Activated CD8-positive, alpha-beta memory T cell treated with anti-CD3 and anti-CD28 coated beads for 1 hour (primary cell): Measurements from ENCODE around the gene KIF20B.

ENCODE experiments used
- DNase-seq, 2 donors: peaks; one replicate each; pipeline ENCODE4 v3.0.0-alpha.2; 2020; ENCODE audit warnings: low read depth in 1 of 2; ENCODE audit errors: extremely low read depth in 1 of 2

The KIF20B gene, protein sequence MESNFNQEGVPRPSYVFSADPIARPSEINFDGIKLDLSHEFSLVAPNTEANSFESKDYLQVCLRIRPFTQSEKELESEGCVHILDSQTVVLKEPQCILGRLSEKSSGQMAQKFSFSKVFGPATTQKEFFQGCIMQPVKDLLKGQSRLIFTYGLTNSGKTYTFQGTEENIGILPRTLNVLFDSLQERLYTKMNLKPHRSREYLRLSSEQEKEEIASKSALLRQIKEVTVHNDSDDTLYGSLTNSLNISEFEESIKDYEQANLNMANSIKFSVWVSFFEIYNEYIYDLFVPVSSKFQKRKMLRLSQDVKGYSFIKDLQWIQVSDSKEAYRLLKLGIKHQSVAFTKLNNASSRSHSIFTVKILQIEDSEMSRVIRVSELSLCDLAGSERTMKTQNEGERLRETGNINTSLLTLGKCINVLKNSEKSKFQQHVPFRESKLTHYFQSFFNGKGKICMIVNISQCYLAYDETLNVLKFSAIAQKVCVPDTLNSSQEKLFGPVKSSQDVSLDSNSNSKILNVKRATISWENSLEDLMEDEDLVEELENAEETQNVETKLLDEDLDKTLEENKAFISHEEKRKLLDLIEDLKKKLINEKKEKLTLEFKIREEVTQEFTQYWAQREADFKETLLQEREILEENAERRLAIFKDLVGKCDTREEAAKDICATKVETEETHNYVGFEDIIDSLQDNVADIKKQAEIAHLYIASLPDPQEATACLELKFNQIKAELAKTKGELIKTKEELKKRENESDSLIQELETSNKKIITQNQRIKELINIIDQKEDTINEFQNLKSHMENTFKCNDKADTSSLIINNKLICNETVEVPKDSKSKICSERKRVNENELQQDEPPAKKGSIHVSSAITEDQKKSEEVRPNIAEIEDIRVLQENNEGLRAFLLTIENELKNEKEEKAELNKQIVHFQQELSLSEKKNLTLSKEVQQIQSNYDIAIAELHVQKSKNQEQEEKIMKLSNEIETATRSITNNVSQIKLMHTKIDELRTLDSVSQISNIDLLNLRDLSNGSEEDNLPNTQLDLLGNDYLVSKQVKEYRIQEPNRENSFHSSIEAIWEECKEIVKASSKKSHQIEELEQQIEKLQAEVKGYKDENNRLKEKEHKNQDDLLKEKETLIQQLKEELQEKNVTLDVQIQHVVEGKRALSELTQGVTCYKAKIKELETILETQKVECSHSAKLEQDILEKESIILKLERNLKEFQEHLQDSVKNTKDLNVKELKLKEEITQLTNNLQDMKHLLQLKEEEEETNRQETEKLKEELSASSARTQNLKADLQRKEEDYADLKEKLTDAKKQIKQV (N-terminal part only)

DNA sequence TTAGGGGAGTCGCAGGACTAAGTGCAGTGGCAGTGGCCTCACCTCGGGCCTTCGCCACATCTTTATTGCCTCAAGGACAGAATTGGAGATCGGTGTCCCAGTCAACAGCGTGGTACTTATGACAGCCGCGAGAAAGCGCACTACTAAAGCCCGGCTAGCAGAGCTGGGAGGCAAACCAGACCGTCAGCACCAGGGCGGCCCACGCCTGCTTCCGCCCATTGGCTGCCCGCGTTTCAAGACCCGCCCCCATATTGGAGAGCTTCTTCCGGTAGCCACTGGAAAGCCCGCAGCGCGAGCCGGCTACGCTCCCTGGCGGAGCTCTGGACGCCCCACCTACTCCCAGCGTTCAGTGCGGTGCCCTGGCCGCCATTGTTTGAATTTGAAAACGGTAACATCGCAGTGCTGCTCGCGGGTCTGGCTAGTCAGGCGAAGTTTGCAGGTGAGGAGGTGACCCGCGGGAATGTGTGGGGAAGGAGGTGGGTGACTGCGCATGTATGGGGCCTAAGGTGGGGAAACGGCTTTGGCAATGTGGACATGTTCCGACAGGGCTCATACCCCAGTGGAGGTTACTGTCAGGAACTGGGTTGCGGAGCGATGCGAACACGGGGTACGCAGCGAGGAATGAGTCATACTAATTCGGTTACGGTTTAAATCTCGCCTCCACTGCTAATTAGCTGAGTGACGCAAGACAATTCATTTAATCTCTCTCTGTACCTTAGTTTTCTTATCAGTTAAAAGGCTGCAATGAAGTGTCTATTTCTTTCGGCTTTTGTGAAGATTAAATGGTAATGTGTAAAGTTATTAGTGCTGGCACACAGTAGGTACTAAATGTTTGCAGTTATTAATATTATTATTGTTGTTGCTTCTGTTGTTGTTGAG, at the start of gene KIF20B:
KIF20B (plus strand) TSS at position 349 of the 879 bp plus-strand sequence. CDS start 3,705 bp downstream, outside the sequence.
- peak; percentile 83 to 88 for DNase-seq

DNA sequence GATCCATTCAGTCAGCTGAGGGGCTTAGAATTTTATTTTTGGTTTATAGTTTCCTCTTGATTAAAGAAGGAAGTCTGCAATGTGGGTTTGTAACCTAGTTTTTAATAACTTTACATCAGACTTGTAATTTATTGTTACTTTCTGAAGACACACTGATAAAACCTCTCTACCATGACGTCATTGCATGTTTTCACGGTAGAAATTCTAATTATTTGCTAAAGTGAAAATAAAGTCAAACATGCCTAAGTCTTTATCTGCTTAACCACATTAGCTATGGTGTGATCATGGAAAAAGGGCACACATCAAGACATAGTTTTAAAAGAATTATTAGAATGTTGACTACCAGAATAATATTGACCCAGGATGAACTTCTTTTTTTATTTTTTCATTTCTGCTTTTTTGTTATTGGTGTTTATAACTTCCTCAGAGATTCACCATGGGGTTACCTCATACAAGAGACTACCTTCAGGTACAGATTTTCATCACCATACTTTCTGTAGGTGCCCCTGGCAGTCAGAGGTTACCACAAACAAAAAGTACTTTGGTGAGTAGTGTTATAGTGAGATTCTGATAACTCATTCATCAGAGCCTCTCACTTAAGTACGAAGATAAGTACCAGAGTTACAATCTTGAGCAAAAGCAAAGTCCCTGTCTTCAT, 49.3 kb upstream of the KIF20B start:
- no peak for DNase-seq

DNA sequence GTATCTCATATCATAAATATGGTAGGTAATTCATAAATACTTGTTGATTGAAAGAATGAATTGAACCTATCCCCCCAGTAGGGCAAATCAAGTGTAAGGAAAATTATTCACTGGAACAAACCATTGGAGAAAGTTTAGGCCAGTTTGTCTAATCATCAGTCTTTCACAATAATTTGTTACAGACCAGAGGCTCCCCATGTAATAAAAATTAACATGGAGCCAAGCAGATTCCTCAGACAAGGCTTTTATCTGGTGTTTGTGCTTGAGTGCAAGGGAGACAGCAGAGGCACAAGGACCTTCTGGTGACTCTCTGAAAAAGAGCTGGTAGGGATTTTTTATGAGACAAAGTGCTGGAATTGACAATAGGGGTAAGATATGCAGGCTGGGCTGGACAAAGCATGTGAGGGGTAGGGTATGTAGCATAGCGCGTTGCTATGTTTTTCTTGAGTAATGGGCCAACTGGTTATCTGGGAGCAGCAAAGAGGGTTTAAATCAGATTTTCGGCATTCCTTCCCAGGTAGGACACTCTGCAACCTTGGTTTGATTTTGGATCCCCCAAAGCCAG, 48.5 kb upstream of the KIF20B start:
- DNase-seq: no peak

DNA sequence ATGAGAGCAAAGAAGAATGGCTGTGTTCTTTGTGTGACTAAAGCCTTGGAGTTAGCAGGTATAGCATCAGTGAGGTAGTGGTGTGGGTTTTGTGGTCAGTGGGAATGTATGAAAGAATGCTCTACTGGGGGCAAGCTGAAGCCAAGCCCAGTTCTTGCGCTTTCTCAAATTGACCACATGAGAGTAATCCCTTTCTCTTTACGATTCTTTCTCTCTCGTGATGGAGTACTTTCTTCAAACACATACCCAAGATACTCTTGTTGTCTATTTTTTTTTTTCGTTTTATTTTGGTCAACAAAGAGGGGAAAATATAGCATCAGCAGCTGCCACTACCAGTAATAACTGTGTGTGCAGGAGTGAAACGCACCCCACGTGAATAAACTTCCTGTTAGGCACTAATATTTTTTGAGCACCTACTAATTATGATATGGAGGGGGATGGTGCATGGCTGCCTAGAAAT, 48.0 kb upstream of the KIF20B start:
- DNase-seq: no peak

DNA sequence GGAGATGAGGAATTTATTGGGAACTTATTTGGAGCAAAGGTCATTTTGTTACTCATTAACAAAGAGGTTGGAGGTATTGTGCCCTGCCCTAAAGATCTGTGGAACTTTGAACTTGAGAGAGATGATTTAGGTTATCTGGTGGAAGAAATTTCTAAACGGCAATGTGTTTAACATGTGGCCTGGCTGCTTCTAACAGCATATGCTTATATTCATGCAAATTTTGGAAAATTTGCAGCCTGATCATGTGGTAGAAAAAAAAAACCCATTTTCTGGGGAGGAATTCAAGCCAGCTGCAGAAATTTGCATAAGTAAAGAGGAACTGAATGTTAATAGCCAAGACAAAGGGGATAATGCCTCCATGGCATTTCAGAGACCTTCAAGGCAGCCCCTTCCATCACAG, 45.7 kb upstream of the KIF20B start:
- no peak for DNase-seq

DNA sequence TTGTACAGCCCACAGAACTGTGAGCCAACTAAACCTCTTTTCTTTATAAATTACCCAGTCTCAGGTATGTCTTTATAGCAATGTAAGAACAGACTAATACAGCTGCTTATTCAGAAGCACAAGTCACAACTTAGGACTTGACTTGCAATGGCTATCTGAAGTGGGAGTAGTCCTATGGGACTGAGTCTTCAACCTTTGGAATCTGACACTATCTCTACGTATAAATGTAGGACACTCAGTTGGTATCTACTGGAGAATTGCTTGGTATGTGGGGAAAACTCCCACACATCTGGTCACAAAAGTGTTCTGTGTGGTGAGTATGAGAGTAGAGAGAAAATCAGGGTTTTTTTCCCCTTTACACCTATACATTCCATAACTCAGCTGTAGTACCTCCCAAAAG, 44.1 kb upstream of the KIF20B start:
- DNase-seq: no peak

DNA sequence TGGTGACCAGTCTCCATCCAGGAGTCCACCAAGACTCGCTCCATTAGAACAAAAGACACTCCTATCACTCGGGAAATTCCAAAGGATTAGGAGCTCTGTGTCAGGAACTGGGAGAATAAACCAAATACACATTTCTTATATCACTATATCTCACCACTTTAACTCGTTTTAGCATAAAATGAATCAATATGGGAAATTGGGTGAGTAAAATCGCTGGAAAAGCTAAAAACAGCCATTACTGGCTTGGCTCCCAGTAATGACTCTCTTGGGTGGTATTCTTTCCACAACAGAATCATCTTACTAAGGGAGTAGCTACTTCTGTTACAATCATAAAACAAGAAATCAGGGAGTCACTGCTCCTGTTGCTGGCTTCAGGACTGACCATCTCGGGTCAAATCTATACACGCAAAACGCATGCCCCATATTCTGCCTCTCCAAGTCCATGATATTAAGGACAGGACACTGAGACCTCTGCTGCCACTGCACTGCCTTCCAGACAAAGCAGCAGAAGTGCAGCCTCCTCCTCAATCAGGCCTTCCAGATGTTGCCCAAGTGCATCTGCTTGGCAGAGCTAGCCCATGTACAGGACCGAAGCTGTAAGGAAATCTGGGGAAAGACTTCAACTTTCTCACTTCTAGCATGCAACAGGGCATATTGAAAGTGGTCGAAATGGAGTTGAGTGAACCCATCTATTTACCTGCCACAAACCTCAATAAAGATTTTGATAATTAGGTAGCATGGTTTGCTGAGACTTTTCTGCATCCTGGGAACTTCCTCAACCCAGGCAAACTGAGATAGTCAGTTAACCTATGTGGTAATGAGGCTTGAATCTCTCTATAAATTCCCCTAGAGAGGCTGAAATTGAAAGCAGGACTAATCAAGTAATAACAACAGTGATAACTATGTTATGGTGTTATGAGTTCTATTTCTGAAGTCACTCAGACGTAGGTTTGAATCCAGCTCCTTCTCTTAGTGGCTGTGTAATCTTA, 42.0 kb upstream of the KIF20B start:
- no peak for DNase-seq

DNA sequence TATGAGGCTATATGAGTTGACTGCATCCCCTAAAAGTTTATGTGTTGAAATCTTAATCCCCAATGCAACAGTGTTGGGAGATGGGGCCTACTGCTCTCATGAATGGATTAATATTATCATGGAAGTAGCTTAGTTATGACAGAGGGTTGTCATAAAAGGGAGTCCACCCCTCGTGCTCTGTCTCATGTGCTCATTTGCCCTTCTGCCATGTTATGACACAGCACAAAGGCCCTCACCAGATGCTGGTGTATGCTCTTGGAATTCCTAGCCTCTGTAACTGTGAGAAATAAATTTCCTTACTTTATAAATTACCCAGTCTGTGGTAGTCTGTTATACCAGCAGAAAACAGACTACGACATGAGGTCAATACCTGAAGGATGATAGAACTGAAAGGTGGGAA, 38.8 kb upstream of the KIF20B start:
- DNase-seq: no peak

DNA sequence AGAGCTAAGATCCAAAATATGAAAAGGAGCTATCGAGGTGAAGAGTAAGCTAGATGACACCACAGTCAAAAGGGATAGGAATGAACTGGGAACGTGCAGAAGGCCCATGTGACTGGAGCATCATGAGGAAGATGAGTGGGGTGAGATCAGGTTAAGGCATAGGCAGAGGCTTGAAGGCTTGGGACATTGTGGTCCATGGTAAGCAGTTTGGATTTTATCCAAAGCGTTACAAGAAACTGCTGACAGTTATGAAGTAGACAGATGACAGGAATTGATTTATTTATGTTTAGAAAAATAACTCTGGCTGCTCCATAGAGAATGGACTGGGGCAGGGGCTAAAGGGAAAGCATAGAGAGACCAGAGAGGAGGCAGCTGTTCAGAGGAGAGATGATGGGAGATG, 38.2 kb upstream of the KIF20B start:
- DNase-seq: no peak

DNA sequence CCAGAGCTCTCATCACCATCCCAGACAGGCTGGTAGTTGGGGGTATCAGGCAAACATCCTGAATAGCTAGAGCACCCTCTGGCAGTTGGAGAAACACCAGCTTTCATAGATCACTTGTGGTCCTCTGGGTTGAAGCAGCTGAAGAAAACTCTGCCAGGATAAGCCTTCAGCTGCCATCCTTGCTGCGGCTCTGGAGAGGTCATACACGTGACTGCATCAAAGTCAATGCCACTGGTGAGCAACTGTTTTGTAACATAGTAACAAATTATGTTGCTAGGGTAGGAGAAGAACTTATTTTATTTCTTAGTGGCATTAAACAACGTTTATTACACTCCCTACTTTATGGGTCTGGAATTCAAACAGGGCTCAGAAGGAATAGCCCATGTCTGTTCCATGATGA, 37.2 kb upstream of the KIF20B start:
- no peak for DNase-seq

DNA sequence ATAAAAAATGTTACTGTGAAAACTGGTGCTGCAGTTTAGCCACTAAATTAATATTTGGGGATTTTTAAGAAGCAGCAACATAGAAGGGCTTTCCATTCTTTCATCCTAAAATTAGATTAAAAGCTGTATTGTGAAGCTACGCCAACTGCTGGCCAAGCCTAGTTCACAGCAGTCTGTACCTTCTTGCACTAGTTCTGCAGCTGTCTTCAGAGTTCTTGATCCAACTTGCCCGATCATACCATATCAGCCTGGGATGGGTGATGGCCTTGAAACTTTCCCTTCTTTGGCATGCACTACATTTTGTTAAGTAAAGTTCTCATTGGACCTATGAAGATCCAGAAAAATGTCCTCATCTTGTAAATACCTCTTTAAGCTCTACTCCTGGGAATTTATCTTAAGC, 36.1 kb upstream of the KIF20B start:
- DNase-seq: no peak

DNA sequence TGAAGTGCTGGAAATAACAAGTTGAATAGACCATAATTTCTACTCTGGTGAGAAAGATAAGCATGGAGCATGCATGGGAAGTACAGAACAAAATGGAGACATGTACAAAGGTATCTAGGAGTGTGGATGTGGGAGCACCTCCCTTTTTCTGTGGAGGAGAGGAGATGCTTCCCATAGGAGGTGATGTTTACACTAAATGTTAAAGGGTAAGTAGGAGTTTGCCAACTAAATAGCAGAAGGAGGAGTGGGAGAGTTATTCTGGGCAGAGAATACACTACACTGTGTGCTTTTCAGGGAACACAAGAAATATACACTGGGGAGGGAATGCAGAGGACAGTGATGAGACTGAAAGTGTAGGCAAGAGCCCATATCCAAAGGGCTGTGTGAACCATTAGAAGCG, 35.3 kb upstream of the KIF20B start:
- no peak for DNase-seq

DNA sequence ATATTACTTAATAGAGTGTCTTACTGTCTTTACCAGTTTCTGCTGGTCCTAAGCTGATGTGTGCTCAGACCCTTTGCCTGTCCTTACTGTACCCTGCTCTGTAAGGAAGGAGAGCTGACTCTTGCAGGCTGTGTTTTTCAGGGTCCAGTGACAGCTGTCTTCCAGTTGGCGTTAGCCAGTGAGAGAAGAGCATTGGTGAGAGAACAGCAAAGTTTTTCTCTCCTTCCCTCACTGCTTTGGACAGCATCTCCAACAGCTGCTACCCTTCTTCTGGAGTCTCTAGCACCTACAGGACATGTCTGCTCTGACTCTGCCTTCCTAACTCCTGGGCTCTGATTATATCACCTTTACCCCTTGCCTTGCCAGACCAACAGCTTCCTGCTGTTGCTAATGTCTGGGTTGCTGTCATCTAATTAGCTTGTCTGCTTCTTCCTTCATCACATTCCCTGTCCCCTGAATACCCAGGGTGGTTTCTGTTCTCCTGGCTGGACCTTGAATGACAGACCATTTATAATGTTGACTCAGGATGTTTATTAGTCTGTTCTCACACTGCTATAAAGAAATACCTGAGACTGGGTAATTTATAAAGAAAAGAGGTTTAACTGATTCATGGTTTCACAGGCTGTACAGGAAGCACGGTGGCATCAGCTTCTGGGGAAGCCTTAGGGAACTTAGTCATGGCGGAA, 32.9 kb upstream of the KIF20B start:
- no peak for DNase-seq

DNA sequence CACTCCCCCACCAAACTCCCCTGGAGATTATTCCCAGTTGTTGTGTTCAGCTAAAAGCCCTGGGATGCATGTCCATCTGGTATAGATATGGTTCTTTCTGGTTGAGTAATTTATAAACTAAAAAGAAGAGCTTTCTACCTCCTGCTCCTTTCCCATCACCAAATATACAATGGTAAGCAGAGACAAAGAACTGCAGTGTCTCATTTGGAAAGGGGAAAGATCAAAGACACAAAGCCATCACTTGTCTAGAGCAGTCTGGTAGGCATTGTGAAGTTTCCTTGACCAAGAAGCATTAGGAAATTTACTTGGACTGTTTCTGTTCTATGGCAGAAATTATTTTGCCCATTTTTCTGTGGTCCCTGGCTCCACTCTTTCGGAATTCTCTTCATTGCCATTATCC, 31.4 kb upstream of the KIF20B start:
- no peak for DNase-seq

DNA sequence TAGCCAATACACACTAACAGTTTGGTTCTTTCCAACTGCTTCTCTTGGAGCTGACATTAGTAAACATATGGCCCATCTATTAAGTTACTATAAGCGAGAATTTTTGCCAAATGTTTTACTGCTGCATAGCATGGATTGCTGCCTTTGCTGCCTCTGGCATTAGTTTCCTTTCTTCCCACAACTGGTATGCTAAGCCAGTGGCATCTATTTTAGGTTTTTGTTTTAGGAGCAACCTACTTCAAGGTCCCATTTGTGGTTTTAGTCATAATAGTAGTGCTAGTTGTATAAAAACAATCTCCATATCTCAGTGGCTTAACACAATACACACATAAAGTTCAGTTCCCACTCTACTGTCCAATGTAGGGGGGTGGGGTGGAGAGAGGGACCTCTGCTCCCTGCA, 30.5 kb upstream of the KIF20B start:
- no peak for DNase-seq

DNA sequence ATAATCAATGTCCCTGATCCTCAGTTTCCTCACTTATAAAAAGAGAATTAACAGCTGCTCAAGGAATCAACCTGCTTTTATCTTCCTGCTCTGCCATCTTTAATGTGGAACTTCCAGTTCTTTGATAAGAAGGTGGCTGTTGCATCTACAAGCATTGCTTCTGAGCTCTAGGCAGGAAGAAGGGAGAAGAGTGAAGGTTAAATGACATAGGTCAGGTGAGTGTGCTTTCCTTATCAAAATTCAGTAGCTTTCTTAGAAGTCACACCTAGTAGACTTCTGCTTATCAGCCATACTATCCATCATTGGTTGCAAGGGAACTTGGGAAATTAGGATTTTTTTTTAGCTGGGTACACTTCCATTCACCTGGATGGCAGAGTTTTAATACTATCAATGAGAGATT, 24.0 kb upstream of the KIF20B start:
- no peak for DNase-seq

DNA sequence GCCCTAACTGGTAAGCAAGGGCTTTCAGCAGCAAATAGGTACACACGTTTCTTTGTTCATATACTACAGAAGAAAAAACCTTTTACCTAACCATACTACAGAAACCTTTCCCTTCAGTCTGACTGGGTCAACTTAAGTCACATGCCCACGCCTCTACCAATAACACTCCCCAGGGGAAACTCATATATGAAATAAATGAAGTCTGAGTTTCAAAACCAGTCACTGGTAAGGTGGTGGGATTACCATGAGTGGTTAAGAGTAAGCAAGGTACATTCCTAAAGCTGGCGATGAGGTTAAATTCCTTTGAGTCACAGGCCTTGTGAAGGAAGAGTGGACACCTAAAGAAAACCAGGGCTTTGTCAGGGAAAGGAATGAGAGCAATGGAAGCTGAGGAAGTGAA, 21.4 kb upstream of the KIF20B start:
- DNase-seq: no peak

DNA sequence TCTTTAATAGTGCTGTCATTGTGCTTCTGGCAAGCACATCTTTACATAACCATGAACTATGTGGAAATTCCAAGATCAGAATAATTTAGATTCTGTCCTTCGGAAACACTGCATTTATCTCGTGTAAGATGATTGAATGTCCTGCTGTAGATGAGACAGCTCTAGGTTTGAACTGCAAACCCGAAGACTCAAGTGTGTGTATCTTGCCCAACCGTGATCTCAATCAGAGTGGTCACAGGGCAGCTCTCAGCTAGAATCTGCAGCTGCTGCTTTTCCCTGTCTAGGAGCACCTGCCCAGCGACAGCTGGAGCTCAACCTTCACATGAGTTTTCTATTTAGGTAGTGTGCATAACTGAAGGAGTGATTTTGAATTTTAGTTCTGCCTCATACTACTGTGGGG, 17.5 kb upstream of the KIF20B start:
- DNase-seq: no peak
